CD4-positive, alpha-beta T cell treated with Interleukin-2 at 100 ng/mL for 4 hours (primary cell): ENCODE data around the gene TRNAU1AP.
A peak's percentile ranks its signal among the peaks of the same experiment; 100 is the strongest.
"Not testable (repeated sequence)": the region's sequence is repeated elsewhere in the genome, so short reads cannot be mapped to it uniquely, and the experiment has no call there.

Experiments
- DNase-seq: peaks from one replicate; pipeline ENCODE4 v3.0.0-alpha.2; 2020; ENCODE audit warnings: low spot score

The TRNAU1AP gene

DNA sequence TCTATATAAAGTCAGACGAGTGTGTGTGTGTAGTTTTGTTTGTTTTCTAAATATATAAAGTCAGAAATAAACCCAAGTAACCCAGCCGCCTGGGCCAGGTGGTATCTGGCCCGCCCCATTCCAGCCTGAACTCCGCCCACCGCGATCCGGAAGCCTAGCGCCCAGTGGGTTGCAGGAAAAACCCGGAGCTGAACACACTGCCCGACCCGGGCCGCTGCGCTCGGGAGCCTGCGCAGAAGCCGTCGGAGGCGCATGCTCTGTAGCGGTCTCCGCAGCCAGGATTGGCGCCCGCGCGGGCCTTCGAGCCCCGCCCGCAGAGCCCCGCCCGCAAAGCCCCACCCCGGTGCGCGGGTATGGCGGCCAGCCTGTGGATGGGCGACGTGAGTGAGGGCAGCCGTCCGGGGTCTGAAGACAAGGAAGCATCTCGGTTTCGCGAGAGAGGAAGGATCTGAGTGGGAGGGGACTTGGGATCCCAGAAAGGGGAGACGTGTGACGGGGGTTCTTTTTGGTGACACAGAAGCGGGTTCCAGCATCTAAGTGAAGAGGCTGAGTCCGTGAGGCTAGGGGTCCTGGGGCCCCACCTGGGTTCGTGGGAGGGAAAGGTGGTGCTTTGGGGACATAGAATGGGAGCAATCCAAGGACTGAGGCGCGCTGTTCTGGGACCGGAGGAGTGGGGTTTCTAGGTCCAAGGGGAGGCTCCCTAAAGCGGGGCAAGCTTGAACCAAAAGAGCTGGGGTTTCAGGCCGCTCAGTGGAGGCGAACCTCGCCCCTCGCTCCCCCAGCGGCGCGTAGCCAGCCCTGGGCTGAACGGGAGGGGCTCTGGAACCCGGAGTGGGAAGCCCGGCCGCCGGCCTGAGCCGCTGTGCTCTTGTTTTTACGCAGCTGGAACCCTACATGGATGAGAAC lies at the start of gene TRNAU1AP:
Gene TRNAU1AP (plus strand): TSS at position 328 of the 906 bp plus-strand sequence. CDS start 26 bp downstream, at position 354.
- peak; percentile 98 for DNase-seq

DNA sequence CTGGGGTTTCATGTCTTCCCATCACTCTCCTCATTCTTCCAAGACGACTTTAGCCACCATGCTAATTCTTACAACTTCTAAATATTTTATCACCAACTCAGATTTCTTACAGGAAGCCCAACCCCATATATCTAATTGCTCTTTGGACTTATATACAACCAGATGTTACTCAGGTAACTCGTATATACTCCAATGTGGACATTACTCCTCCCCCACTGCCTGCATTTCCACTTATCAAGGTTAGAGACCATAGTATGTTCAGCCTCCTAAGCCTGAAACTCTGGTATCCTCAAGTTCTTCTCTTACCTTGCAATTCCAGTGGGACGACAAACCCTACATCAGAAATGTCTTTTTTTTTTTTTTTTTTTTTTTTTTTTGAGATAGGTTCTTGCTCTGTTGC lies 49.8 kb upstream of the TRNAU1AP start:
- DNase-seq, result no peak

- peak; percentile 98 for DNase-seq
Observed at GRCh38 chr1:28505406-28506187, 47.3 kb upstream of the TRNAU1AP start, which contains the start of gene RCC1. Gene RCC1, plus strand, starts transcription at chr1:28506043. Its CDS starts 23,824 bp downstream, at chr1:28529867.

DNA sequence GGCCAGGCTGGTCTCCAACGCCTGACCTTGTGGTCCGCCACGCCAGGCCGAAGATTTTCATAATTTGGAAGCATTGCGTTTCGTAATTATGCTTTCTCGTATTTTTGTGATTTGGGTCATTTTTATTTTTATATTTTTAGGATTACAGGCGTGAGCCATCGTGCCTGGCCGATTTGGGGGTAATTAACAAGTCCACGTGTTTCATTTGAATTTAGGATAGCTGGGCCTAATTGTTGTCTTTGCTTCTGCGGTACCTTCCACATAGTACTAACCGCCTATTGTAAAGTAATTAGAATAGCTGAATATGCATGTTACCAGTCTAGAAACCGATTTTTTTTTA lies 46.0 kb upstream of the TRNAU1AP start:
- DNase-seq, result no peak

- no peak for DNase-seq
Observed at GRCh38 chr1:28507247-28507645, 45.6 kb upstream of the TRNAU1AP start.

DNA sequence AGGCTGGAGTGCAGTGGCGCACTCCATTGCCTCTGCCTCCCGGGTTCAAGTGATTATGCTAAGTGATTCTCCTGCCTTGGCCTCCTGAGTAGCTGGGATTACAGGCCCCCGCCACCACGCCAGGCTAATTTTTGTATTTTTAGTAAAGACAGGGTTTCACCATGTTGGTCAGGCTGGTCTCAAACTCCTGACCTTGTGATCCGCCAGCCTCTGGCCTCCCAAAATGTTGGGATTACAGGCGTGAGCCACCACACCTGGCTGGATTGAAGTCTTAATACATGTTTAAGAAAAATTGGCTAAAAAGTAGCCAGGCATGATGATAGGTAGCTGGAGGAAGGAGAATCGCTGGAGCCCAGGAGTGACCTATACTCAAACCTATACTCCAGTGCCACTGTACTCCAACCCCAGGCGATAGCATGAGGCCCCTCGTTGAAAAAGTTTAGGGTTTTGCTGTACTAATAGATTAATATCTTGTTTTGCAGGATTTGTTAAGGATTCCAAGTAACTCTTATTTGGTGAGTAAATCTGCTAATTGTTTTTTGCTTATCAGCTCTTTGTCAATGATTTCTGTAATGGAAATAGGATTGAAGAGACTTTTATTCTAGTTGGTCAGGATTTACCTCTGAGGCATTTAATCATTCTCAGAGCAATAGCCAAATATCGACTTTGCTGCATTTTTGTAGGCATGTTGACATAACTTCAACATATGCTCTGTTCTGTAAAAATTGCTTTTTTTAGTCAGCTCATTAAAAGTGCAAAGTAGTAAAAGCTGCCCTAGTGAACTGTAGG lies 45.0 kb upstream of the TRNAU1AP start:
- no peak for DNase-seq

DNA sequence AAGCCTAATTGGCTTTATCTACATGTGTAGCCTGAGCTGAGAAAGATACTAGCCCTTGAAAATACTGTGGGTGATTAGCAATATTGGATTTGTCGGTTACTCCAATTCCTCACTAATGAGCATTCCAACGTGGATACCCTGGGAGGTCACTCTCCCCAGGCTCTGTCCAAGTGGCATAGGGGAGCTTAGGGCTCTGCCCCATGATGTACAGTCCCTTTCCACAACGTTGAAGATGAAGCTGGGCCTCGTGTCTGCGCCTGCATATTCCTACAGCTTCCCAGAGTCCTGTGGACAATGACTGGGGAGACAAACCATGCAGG lies 44.5 kb upstream of the TRNAU1AP start:
- no peak for DNase-seq

- no peak for DNase-seq
Observed at GRCh38 chr1:28509705-28510272, 43.1 kb upstream of the TRNAU1AP start.

GRCh38 chr1:28510273-28510969 lies 42.5 kb upstream of the TRNAU1AP start:
- DNase-seq, result no peak

- DNase-seq, result no peak
Observed at GRCh38 chr1:28510970-28511440, 41.9 kb upstream of the TRNAU1AP start.

DNA sequence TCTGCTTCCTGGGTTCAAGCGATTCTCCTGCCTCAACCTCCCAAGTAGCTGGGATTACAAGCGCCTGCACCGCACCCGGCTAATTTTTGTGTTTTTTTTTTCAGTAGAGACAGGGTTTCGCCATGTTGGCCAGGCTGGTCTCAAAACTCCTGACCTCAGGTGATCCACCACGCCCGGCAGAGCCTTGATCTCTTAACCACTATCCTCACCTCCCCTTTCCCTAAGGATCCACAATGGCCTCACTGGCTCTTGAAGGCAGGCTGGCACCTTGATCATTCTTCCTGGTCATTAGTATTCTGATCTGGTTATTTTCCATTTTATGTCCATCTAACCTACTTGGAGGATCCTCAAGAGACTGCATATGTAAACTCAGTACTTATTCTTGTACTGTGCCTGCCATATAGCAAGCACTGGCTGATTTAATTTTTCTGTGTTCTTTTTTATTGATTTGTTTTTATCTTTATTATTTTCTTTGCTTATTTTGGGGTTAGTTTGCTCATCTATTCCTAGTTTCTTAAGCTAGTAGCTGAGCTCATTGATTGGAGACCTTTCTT lies 40.8 kb upstream of the TRNAU1AP start:
- no peak for DNase-seq

DNA sequence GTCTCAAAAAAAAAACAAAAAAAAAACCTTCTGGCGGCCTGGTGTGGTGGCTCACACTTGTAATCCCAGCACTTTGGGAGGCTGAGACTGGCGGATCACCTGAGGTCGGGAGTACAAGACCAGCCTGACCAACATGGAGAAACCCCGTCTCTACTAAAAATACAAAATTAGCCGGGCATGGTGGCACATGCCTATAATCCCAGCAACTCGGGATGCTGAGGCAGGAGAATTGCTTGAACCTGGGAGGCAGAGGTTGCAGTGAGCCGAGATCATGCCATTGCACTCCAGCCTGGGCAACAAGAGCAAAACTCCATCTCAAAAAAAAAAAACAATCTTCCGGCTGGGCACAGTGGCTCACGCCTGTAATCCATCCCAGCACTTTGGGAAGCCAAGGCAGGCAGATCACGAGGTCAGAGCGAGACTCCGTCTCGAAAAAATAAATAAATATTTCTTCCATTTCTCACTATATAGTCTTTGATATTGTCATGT lies 38.4 kb upstream of the TRNAU1AP start:
- not testable (repeated sequence) for DNase-seq

- no peak for DNase-seq
Observed at GRCh38 chr1:28516518-28516956, 36.3 kb upstream of the TRNAU1AP start.

- no peak for DNase-seq
Observed at GRCh38 chr1:28517649-28517999, 35.3 kb upstream of the TRNAU1AP start.

GRCh38 chr1:28518000-28518744 lies 34.7 kb upstream of the TRNAU1AP start:
- DNase-seq, result peak; percentile 89

DNA sequence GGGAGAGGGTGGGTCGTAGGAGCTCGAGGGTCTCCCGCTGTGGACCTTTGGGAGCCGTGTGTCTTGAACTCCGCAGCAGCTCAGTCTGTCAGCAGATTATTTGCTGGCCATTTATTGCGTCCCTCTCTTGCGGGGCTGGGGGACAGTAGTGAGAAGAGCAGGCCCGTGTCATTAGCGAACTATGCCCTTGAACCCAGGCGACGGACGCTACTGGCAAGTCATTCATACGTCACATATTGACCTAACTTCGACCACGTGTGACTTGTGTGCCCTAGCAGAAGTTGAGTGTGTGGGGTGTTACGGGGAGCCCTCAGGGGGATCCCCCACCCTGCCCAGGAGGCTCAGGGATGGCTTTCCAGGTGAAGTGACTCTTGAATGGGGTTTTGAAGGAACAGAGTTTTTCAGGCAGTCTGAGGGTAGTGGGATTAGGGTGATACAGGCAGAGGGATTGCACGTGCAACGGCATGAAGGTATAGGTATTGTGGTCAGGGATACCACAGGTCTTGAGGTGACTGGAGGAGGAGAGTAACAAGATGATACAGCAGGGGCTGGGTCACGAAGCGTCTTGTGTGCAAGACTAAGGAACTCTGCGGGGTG lies 34.0 kb upstream of the TRNAU1AP start:
- no peak for DNase-seq

GRCh38 chr1:28519946-28520725 lies 32.7 kb upstream of the TRNAU1AP start:
- no peak for DNase-seq

GRCh38 chr1:28520796-28521195 lies 32.1 kb upstream of the TRNAU1AP start:
- not testable (repeated sequence) for DNase-seq
